Measurements from ENCODE around the gene ITGA8.

DNA sequence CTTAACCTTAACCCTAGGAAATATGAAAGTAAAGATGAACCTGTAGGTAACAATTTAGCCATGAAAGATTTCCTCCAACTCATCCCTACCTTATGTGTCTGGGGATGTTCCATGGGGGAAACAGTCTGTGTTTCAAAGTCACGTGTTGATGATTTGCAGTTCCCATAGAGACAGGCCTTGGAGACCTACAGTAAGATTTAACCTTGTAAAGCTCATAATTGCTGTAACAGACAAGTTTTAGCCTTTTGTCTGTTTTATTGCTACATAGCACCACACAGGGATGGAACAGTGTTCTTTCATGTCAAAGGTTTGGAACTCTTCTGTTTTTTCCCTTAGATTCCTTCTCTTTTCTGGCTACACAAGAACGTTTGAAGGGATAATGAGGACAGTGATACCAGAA is 35.2 kb upstream of the ITGA8 start:
- TF ChIP-seq EP300 (IDR thresholded peaks at IDR 0.05; ENCODE audit: low read length) (no peak), TAF7 (tag; IDR thresholded peaks at IDR 0.05) (no peak), NR3C1 (CRISPR knock-in tag; IDR thresholded peaks at IDR 0.05) (no peak), MAFG (tag; conservative IDR thresholded peaks at IDR 0.05) (no peak), ZNF174 (CRISPR knock-in tag; IDR thresholded peaks at IDR 0.05) (no peak), HDAC2 (IDR thresholded peaks at IDR 0.05) (no peak), ZNF589 (CRISPR knock-in tag; IDR thresholded peaks at IDR 0.05; ENCODE audit: low read depth) (no peak)
- TF ChIP-seq, protein P1, sequence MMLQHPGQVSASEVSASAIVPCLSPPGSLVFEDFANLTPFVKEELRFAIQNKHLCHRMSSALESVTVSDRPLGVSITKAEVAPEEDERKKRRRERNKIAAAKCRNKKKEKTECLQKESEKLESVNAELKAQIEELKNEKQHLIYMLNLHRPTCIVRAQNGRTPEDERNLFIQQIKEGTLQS (IDR thresholded peaks at IDR 0.05), result no peak
- TF ChIP-seq, protein P1 (CRISPR knock-in tag; conservative IDR thresholded peaks at IDR 0.05), result no peak
- TF ChIP-seq, protein P2, sequence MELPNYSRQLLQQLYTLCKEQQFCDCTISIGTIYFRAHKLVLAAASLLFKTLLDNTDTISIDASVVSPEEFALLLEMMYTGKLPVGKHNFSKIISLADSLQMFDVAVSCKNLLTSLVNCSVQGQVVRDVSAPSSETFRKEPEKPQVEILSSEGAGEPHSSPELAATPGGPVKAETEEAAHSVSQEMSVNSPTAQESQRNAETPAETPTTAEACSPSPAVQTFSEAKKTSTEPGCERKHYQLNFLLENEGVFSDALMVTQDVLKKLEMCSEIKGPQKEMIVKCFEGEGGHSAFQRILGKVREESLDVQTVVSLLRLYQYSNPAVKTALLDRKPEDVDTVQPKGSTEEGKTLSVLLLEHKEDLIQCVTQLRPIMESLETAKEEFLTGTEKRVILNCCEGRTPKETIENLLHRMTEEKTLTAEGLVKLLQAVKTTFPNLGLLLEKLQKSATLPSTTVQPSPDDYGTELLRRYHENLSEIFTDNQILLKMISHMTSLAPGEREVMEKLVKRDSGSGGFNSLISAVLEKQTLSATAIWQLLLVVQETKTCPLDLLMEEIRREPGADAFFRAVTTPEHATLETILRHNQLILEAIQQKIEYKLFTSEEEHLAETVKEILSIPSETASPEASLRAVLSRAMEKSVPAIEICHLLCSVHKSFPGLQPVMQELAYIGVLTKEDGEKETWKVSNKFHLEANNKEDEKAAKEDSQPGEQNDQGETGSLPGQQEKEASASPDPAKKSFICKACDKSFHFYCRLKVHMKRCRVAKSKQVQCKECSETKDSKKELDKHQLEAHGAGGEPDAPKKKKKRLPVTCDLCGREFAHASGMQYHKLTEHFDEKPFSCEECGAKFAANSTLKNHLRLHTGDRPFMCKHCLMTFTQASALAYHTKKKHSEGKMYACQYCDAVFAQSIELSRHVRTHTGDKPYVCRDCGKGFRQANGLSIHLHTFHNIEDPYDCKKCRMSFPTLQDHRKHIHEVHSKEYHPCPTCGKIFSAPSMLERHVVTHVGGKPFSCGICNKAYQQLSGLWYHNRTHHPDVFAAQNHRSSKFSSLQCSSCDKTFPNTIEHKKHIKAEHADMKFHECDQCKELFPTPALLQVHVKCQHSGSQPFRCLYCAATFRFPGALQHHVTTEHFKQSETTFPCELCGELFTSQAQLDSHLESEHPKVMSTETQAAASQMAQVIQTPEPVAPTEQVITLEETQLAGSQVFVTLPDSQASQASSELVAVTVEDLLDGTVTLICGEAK (IDR thresholded peaks at IDR 0.05), result no peak
- TF ChIP-seq, protein P2 (CRISPR knock-in tag; IDR thresholded peaks at IDR 0.05), result no peak
- TF ChIP-seq, protein P3, sequence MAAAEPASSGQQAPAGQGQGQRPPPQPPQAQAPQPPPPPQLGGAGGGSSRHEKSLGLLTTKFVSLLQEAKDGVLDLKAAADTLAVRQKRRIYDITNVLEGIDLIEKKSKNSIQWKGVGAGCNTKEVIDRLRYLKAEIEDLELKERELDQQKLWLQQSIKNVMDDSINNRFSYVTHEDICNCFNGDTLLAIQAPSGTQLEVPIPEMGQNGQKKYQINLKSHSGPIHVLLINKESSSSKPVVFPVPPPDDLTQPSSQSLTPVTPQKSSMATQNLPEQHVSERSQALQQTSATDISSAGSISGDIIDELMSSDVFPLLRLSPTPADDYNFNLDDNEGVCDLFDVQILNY (CRISPR knock-in tag; IDR thresholded peaks at IDR 0.05), result no peak
- TF ChIP-seq, protein P4, sequence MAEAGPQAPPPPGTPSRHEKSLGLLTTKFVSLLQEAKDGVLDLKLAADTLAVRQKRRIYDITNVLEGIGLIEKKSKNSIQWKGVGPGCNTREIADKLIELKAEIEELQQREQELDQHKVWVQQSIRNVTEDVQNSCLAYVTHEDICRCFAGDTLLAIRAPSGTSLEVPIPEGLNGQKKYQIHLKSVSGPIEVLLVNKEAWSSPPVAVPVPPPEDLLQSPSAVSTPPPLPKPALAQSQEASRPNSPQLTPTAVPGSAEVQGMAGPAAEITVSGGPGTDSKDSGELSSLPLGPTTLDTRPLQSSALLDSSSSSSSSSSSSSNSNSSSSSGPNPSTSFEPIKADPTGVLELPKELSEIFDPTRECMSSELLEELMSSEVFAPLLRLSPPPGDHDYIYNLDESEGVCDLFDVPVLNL (CRISPR knock-in tag; IDR thresholded peaks at IDR 0.05; ENCODE audit: low read depth), result no peak
- TF ChIP-seq, protein P5, sequence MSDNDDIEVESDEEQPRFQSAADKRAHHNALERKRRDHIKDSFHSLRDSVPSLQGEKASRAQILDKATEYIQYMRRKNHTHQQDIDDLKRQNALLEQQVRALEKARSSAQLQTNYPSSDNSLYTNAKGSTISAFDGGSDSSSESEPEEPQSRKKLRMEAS (CRISPR knock-in tag; IDR thresholded peaks at IDR 0.05), result no peak
- TF ChIP-seq, protein P6, sequence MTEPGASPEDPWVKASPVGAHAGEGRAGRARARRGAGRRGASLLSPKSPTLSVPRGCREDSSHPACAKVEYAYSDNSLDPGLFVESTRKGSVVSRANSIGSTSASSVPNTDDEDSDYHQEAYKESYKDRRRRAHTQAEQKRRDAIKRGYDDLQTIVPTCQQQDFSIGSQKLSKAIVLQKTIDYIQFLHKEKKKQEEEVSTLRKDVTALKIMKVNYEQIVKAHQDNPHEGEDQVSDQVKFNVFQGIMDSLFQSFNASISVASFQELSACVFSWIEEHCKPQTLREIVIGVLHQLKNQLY (CRISPR knock-in tag; conservative IDR thresholded peaks at IDR 0.05), result no peak
